Caco-2 (cell line): Measurements from ENCODE around the gene GGTLC2. TPM values are rescaled to one million over a fixed set of nuclear protein-coding genes. Genes with fewer than 3 reads are reported as not detected.
"Not testable (repeated sequence)": the region's sequence is repeated elsewhere in the genome, so short reads cannot be mapped to it uniquely, and the experiment has no call there.

Source experiments
- BruUV-seq: library from RNA; stranded (reverse); fragments of 400-500 nt; replicated peaks from 2 replicates; lab custom pipeline; 2021; lab: Mats Ljungman, UMichigan
- CTCF ChIA-PET: fragments of 300-600 bp; sonication (Branson Sonifier 250); formaldehyde crosslinking; loops from one replicate; lab custom pipeline; 2022; ENCODE audit warnings: antibody characterized with exemption; lab: Charles Lee
- POLR2A ChIA-PET: fragments of 300-600 bp; sonication (Branson Sonifier 250); formaldehyde crosslinking; loops from one replicate; lab custom pipeline; 2022; ENCODE audit warnings: antibody characterized with exemption; lab: Charles Lee
- DNase-seq, 2 experiments: peaks; one replicate each; pipeline versions ENCODE4 v3.0.0 to v3.0.0-alpha.2; 2020 to 2022
- H3K27me3 ChIP-seq: replicated peaks from 2 replicates; pipeline ENCODE4 v1.6.0; 2011; ENCODE audit warnings: low read length; ENCODE audit not compliant: control insufficient read depth, insufficient read depth
- H3K36me3 ChIP-seq: 2 replicates; pipeline ENCODE4 v1.5.1; 2011; ENCODE audit warnings: low read length; ENCODE audit not compliant: control insufficient read depth, insufficient read depth
- H3K4me1 ChIP-seq: fragments of 250-450 bp; sonication (Bioruptor Pico); 2 replicates; pipeline ENCODE4 v1.5.1; 2020; ENCODE audit warnings: mild to moderate bottlenecking
- H3K4me3 ChIP-seq: 2 replicates; pipeline ENCODE4 v1.5.1; 2011; ENCODE audit warnings: low read depth, mild to moderate bottlenecking, control low read depth, low read length
- H3K9me3 ChIP-seq: fragments of 250-450 bp; sonication (Bioruptor Pico); 2 replicates; pipeline ENCODE4 v1.5.1; 2020; ENCODE audit warnings: mild to moderate bottlenecking, moderate library complexity
- H3K27ac Mint-ChIP-seq: one replicate; pipeline ENCODE4 v1.8.0; 2022; ENCODE audit warnings: mixed read lengths; ENCODE audit not compliant: unreplicated experiment
- H3K27me3 Mint-ChIP-seq: one replicate; pipeline ENCODE4 v1.8.0; 2022; ENCODE audit warnings: mixed read lengths; ENCODE audit not compliant: insufficient read depth, unreplicated experiment
- H3K36me3 Mint-ChIP-seq: one replicate; pipeline ENCODE4 v1.8.0; 2022; ENCODE audit warnings: mild to moderate bottlenecking, mixed read lengths; ENCODE audit not compliant: insufficient read depth, unreplicated experiment
- H3K4me1 Mint-ChIP-seq: one replicate; pipeline ENCODE4 v1.8.0; 2022; ENCODE audit warnings: low read depth, mixed read lengths; ENCODE audit not compliant: unreplicated experiment
- H3K4me3 Mint-ChIP-seq: one replicate; pipeline ENCODE4 v1.8.0; 2022; ENCODE audit warnings: mild to moderate bottlenecking, moderate library complexity, mixed read lengths; ENCODE audit not compliant: unreplicated experiment
- H3K9me3 Mint-ChIP-seq: one replicate; pipeline ENCODE4 v1.8.0; 2022; ENCODE audit warnings: mixed read lengths; ENCODE audit not compliant: unreplicated experiment
- CTCF ChIP-seq, 2 experiments: fragments of 200-600 bp in 1 of 2; IDR thresholded peaks; 1 replicate in 1 of 2; 2 replicates in 1 of 2; pipeline versions ENCODE4 v1.5.1 to v1.8.0; 2011 to 2022; ENCODE audit warnings: antibody characterized with exemption in 1 of 2, control low read depth in 1 of 2, inconsistent platforms in 1 of 2, low read depth in 1 of 2, low read length in 1 of 2, mild to moderate bottlenecking in 1 of 2, moderate library complexity in 1 of 2; ENCODE audit not compliant: insufficient read depth in 1 of 2, severe bottlenecking in 1 of 2, unreplicated experiment in 1 of 2
- intact Hi-C: fragments of 100-400 bp; cut with micrococcal nuclease; formaldehyde crosslinking; loops from one replicate; pipeline ENCODE4 v1.10.0; 2022; ENCODE audit not compliant: unreplicated experiment
- total RNA-seq: library from RNA; stranded (reverse); gene quantifications from 2 replicates; pipeline ENCODE4 v1.2.3, GENCODE V29; 2022

GGTLC2 gene
- total RNA-seq, 1 experiment from 2014 or later, result 0.34 TPM

DNA sequence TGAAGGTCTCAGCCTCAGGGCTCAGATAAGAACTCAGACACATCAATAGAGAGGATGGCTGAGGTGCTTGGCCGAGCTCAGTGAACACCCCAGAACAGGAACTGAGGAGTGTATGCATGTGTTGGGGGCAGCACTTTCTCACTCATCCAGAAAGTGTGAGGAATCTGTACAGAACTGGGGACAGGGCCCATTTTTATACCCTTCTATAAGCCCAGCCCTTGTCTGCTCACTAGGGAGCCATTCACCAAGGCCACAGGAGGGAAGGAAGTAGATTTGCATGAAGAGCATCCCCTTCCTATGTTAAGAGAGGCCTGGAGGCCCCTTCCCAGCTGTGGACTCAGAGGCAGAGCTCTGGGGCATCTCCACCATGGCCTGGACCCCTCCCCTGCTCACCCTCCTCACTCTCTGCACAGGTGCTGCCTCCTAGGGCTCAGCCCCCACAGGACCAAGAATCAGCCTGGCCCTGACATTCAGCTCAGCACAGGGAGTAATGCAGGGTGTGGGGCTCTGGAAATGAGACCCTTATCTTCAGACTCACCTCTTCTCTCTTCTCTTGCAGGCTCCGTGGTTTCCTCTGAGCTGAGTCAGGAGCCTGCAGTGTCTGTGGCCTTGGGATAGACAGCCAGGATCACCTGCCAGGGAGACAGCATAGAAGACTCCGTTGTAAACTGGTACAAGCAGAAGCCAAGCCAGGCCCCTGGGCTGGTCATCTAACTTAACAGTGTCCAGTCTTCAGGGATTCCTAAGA lies 39.9 kb upstream of the GGTLC2 start:
- Mint-ChIP-seq H3K9me3 (no peaks in the 10 kb centered on the region), H3K4me1 (no peaks in the 10 kb centered on the region), H3K4me3 (no peak overlapping the region), H3K27me3 (peaks cover 25% of the 10 kb centered on the region), H3K36me3 (no peaks in the 10 kb centered on the region), H3K27ac (no peak overlapping the region)
- H3K27me3 ChIP-seq, result no peaks in the 10 kb centered on the region
- no peaks in the 10 kb centered on the region for H3K4me1 ChIP-seq
- H3K9me3 ChIP-seq, result no peaks in the 10 kb centered on the region; the same call in 1 of the 2 replicates
- ChIA-PET POLR2A (no interaction called here), CTCF (no interaction called here)
- no peaks in the 10 kb centered on the region for H3K36me3 ChIP-seq
- intact Hi-C loops, result no loop called here
- no peak for TF ChIP-seq CTCF (IDR thresholded peaks at IDR 0.05; ENCODE audit: insufficient read depth in 1 of 2, low read depth in 1 of 2, low read length in 1 of 2, severe bottlenecking in 1 of 2, unreplicated experiment in 1 of 2)
- H3K4me3 ChIP-seq, result no peak overlapping the region
- no peak for DNase-seq
- BruUV-seq, result no TSS peak

GRCh38 chr22:22605074-22605404 lies 39.4 kb upstream of the GGTLC2 start:
- no TSS peak for BruUV-seq
- CTCF ChIA-PET, result no interaction called here
- peaks cover 27% of the 10 kb centered on the region for H3K27me3 Mint-ChIP-seq
- no peaks in the 10 kb centered on the region for H3K4me1 Mint-ChIP-seq
- no peak for TF ChIP-seq CTCF (IDR thresholded peaks at IDR 0.05; ENCODE audit: insufficient read depth in 1 of 2, low read depth in 1 of 2, low read length in 1 of 2, severe bottlenecking in 1 of 2, unreplicated experiment in 1 of 2)
- DNase-seq, result no peak
- no peaks in the 10 kb centered on the region for H3K4me1 ChIP-seq
- POLR2A ChIA-PET, result no interaction called here
- H3K27ac Mint-ChIP-seq, result no peak overlapping the region
- no peaks in the 10 kb centered on the region; the same call in 1 of the 2 replicates for H3K9me3 ChIP-seq
- no peaks in the 10 kb centered on the region for H3K27me3 ChIP-seq
- no peak overlapping the region for H3K4me3 Mint-ChIP-seq
- H3K36me3 ChIP-seq, result no peaks in the 10 kb centered on the region
- H3K9me3 Mint-ChIP-seq, result no peaks in the 10 kb centered on the region
- no peak overlapping the region for H3K4me3 ChIP-seq
- no peaks in the 10 kb centered on the region for H3K36me3 Mint-ChIP-seq
- intact Hi-C loops, result no loop called here

GRCh38 chr22:22608022-22608421 lies 36.4 kb upstream of the GGTLC2 start:
- POLR2A ChIA-PET, H3K4me3 Mint-ChIP-seq, H3K4me1 ChIP-seq, BruUV-seq, H3K27ac Mint-ChIP-seq, H3K4me3 ChIP-seq, DNase-seq, H3K9me3 ChIP-seq, CTCF ChIA-PET, intact Hi-C loops, H3K4me1 Mint-ChIP-seq, H3K36me3 Mint-ChIP-seq, H3K27me3 ChIP-seq, H3K9me3 Mint-ChIP-seq, H3K36me3 ChIP-seq: not testable (repeated sequence)
- H3K27me3 Mint-ChIP-seq, result peaks cover 21% of the 10 kb centered on the region
